SK-N-SH (cell line): ENCODE results near the gene SPTAN1. TPM values are rescaled to one million over a fixed set of nuclear protein-coding genes. Genes with fewer than 3 reads are reported as not detected.

Source experiments
- CTCF ChIA-PET: fragments of 300-600, 350-600 bp; formaldehyde crosslinking; extraction: SDS; loops from one replicate; lab custom pipeline; 2021; lab: Yijun Ruan, JAX
- POLR2A ChIA-PET: fragments of 350-600 bp; sonication (Branson Sonifier 250); formaldehyde crosslinking; extraction: SDS; loops from one replicate; lab custom pipeline; 2020; ENCODE audit warnings: antibody characterized with exemption, inconsistent platforms; lab: Yijun Ruan, JAX
- DNase-seq: peaks from one replicate; pipeline ENCODE4 v3.0.0; 2012
- H2AFZ ChIP-seq: fragments of 200-600 bp; sonication (generic); 2 replicates; pipeline ENCODE4 v1.8.1; 2016; ENCODE audit warnings: antibody characterized with exemption, mild to moderate bottlenecking, low read depth
- H3F3A ChIP-seq: fragments of 200-600 bp; sonication (generic); replicated peaks from 2 replicates; pipeline ENCODE3; 2016; ENCODE audit warnings: antibody characterized with exemption, mild to moderate bottlenecking; ENCODE audit not compliant: insufficient read depth
- H3K27ac ChIP-seq, 2 experiments: fragments of 200-500 bp in 1 of 2; fragments of 200-600 bp in 1 of 2; sonication (Bioruptor generic) in 1 of 2; sonication (generic), shearing (Covaris generic) in 1 of 2; 2 replicates each; pipeline versions ENCODE4 v1.5.1 to v1.6.1; 2014 to 2016; ENCODE audit warnings: low read depth in 2 of 2, inconsistent platforms in 1 of 2, low read length in 1 of 2, mild to moderate bottlenecking in 1 of 2, mixed read lengths in 1 of 2
- H3K27me3 ChIP-seq: fragments of 200-600 bp; sonication (generic), shearing (Covaris generic); 2 replicates; pipeline ENCODE4 v1.6.1; 2016; ENCODE audit warnings: mixed run types; ENCODE audit not compliant: insufficient read depth
- H3K36me3 ChIP-seq, 2 experiments: fragments of 200-500 bp in 1 of 2; fragments of 200-600 bp in 1 of 2; sonication (Bioruptor generic) in 1 of 2; sonication (generic) in 1 of 2; replicated peaks in 1 of 2; 2 replicates each; pipeline versions ENCODE3 to v1.5.1; 2014 to 2016; ENCODE audit warnings: low read length in 1 of 2, mild to moderate bottlenecking in 1 of 2; ENCODE audit not compliant: insufficient read depth in 2 of 2, control insufficient read depth in 1 of 2
- H3K4me1 ChIP-seq, 2 experiments: fragments of 200-500 bp in 1 of 2; fragments of 200-600 bp in 1 of 2; sonication (Bioruptor generic) in 1 of 2; sonication (generic), shearing (Covaris generic) in 1 of 2; 2 replicates each; pipeline versions ENCODE4 v1.5.1 to v1.6.1; 2014 to 2016; ENCODE audit warnings: low read depth in 1 of 2, low read length in 1 of 2, mixed run types in 1 of 2; ENCODE audit not compliant: insufficient read depth in 2 of 2, control insufficient read depth in 1 of 2
- H3K4me2 ChIP-seq: fragments of 200-600 bp; sonication (generic), shearing (Covaris generic); 2 replicates; pipeline ENCODE4 v1.6.1; 2017; ENCODE audit warnings: mixed run types
- H3K4me3 ChIP-seq, 2 experiments: fragments of 200-500 bp in 1 of 2; fragments of 200-600 bp in 1 of 2; sonication (Bioruptor generic) in 1 of 2; sonication (generic), shearing (Covaris generic) in 1 of 2; 2 replicates each; pipeline versions ENCODE4 v1.5.1 to v1.8.1; 2014 to 2016; ENCODE audit warnings: low read depth in 2 of 2, inconsistent platforms in 1 of 2, low read length in 1 of 2, mild to moderate bottlenecking in 1 of 2, mixed read lengths in 1 of 2, moderate library complexity in 1 of 2
- H3K79me2 ChIP-seq: fragments of 200-600 bp; sonication (generic); 2 replicates; pipeline ENCODE4 v1.8.1; 2017; ENCODE audit warnings: mild to moderate bottlenecking; ENCODE audit not compliant: insufficient read depth
- H3K9ac ChIP-seq: fragments of 200-600 bp; sonication (generic); 2 replicates; pipeline ENCODE4 v1.6.1; 2017; ENCODE audit warnings: mixed run types
- H3K9me2 ChIP-seq: fragments of 200-600 bp; sonication (generic); 2 replicates; pipeline ENCODE4 v1.6.1; 2017; ENCODE audit warnings: mixed run types
- H3K9me3 ChIP-seq: fragments of 200-600 bp; sonication (generic); 2 replicates; pipeline ENCODE4 v1.6.1; 2017; ENCODE audit warnings: mixed run types, mild to moderate bottlenecking, moderate library complexity
- H4K20me1 ChIP-seq: fragments of 200-600 bp; sonication (generic); 2 replicates; pipeline ENCODE4 v1.6.1; 2017; ENCODE audit warnings: mild to moderate bottlenecking, mixed run types; ENCODE audit not compliant: insufficient read depth
- CHD2 ChIP-seq: fragments of 150-350 bp; IDR thresholded peaks from 2 replicates; pipeline ENCODE4 v1.6.1; 2018; ENCODE audit warnings: low read length; ENCODE audit not compliant: partially characterized antibody
- FOSL2 ChIP-seq: IDR thresholded peaks from 2 replicates; pipeline ENCODE4 v1.4.0; 2012; ENCODE audit warnings: low read depth, mild to moderate bottlenecking, moderate library complexity, borderline replicate concordance
- FOXJ3 ChIP-seq: sonication (generic); formaldehyde crosslinking; IDR thresholded peaks from 2 replicates; pipeline ENCODE4 v1.5.1; 2020; ENCODE audit warnings: mild to moderate bottlenecking, missing genetic modification reagents
- GABPA ChIP-seq: IDR thresholded peaks from 2 replicates; pipeline ENCODE4 v1.4.0; 2012; ENCODE audit warnings: low read depth, mild to moderate bottlenecking
- JUND ChIP-seq: IDR thresholded peaks from 2 replicates; pipeline ENCODE4 v1.4.0; 2012
- NFIC ChIP-seq: IDR thresholded peaks from 2 replicates; pipeline ENCODE4 v1.4.0; 2012; ENCODE audit warnings: borderline replicate concordance
- POLR2AphosphoS5 ChIP-seq: IDR thresholded peaks from 2 replicates; pipeline ENCODE4 v1.6.1; 2012; ENCODE audit warnings: low read depth, low read length
- RAD21 ChIP-seq: IDR thresholded peaks from 2 replicates; pipeline ENCODE4 v1.6.1; 2012; ENCODE audit warnings: mild to moderate bottlenecking, low read length
- SIN3A ChIP-seq: IDR thresholded peaks from 2 replicates; pipeline ENCODE4 v1.6.1; 2012; ENCODE audit warnings: low read depth, mild to moderate bottlenecking, low read length, moderate library complexity, borderline replicate concordance
- SMC3 ChIP-seq: IDR thresholded peaks from 2 replicates; pipeline ENCODE4 v1.6.1; 2012; ENCODE audit warnings: low read depth, low read length, improper control_type of control experiment
- TEAD4 ChIP-seq: IDR thresholded peaks from 2 replicates; pipeline ENCODE4 v1.4.0; 2012; ENCODE audit warnings: mild to moderate bottlenecking, borderline replicate concordance; ENCODE audit not compliant: insufficient read depth
- YY1 ChIP-seq: IDR thresholded peaks from 2 replicates; pipeline ENCODE4 v1.4.0; 2012; ENCODE audit warnings: low read depth, mild to moderate bottlenecking
- WGBS: methylation state at CpG from one replicate; pipeline ENCODE4 v1.1.6; 2017; ENCODE audit warnings: low lambda C conversion rate; 5-methylcytosine and 5-hydroxymethylcytosine counted together
- polyA plus RNA-seq, 3 experiments: library from polyadenylated mRNA; depleted of rRNA; stranded (reverse); fragments of >200 nt; gene quantifications; 2 replicates each; pipeline ENCODE4 v1.2.3, GENCODE V29; 2012
- TF ChIP-seq, protein P1 (sequence below): fragments of 200-600 bp; sonication (generic); IDR thresholded peaks from 2 replicates; pipeline ENCODE4 v1.6.1; 2017; ENCODE audit warnings: antibody characterized with exemption, mild to moderate bottlenecking, moderate library complexity
- TF ChIP-seq, protein P2 (sequence below): fragments of 150-350 bp; IDR thresholded peaks from 2 replicates; pipeline ENCODE4 v1.6.1; 2016; ENCODE audit warnings: mild to moderate bottlenecking, low read depth, low read length
- TF ChIP-seq, protein P3 (sequence below): IDR thresholded peaks from 2 replicates; pipeline ENCODE4 v1.4.0; 2012; ENCODE audit warnings: low read depth, borderline replicate concordance

SPTAN1 gene
- polyA plus RNA-seq, 1 of the 3 experiments (the other 2 are of a cell fraction), result 177 TPM

DNA sequence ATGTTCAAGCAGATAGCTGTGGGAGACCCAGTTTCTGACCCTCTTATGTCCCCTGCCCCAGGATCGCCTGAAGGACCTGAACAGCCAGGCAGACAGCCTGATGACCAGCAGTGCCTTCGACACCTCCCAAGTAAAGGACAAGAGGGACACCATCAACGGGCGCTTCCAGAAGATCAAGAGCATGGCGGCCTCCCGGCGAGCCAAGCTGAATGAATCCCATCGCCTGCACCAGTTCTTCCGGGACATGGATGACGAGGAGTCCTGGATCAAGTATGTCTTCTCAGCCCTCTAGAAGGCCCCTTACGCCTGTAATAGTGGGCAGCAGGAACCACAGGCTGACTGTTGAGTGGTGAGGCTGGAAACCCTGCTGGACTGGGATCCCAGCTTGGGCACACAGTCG is 63.2 kb downstream of the SPTAN1 start:
- Histone ChIP-seq H3K9me3 (no peaks in the 10 kb centered on the region), H3K4me2 (no peak overlapping the region), H2AFZ (no peak overlapping the region), H3K27ac (no peak overlapping the region), H3K79me2 (no peaks in the 10 kb centered on the region), H3K9ac (no peak overlapping the region), H3K9me2 (no peaks in the 10 kb centered on the region), H4K20me1 (no peaks in the 10 kb centered on the region), H3K36me3 (peaks cover 59 to 82% of the 10 kb centered on the region in 2 experiments), H3K4me3 (no peak overlapping the region), H3K27me3 (no peaks in the 10 kb centered on the region), H3K4me1 (no peaks in the 10 kb centered on the region), H3F3A (peaks cover 5% of the 10 kb centered on the region)
- no peak for TF ChIP-seq SMC3
- no peak for TF ChIP-seq TEAD4
- TF ChIP-seq, protein P1, sequence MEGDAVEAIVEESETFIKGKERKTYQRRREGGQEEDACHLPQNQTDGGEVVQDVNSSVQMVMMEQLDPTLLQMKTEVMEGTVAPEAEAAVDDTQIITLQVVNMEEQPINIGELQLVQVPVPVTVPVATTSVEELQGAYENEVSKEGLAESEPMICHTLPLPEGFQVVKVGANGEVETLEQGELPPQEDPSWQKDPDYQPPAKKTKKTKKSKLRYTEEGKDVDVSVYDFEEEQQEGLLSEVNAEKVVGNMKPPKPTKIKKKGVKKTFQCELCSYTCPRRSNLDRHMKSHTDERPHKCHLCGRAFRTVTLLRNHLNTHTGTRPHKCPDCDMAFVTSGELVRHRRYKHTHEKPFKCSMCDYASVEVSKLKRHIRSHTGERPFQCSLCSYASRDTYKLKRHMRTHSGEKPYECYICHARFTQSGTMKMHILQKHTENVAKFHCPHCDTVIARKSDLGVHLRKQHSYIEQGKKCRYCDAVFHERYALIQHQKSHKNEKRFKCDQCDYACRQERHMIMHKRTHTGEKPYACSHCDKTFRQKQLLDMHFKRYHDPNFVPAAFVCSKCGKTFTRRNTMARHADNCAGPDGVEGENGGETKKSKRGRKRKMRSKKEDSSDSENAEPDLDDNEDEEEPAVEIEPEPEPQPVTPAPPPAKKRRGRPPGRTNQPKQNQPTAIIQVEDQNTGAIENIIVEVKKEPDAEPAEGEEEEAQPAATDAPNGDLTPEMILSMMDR, result no peak
- TF ChIP-seq, protein P2, sequence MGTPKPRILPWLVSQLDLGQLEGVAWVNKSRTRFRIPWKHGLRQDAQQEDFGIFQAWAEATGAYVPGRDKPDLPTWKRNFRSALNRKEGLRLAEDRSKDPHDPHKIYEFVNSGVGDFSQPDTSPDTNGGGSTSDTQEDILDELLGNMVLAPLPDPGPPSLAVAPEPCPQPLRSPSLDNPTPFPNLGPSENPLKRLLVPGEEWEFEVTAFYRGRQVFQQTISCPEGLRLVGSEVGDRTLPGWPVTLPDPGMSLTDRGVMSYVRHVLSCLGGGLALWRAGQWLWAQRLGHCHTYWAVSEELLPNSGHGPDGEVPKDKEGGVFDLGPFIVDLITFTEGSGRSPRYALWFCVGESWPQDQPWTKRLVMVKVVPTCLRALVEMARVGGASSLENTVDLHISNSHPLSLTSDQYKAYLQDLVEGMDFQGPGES, result no peak
- TF ChIP-seq JUND, result no peak
- TF ChIP-seq POLR2AphosphoS5, result no peak
- no peak for TF ChIP-seq RAD21
- no peak for TF ChIP-seq YY1
- no peak for TF ChIP-seq GABPA
- TF ChIP-seq SIN3A, result no peak
- TF ChIP-seq FOSL2, result no peak
- TF ChIP-seq, protein P3, sequence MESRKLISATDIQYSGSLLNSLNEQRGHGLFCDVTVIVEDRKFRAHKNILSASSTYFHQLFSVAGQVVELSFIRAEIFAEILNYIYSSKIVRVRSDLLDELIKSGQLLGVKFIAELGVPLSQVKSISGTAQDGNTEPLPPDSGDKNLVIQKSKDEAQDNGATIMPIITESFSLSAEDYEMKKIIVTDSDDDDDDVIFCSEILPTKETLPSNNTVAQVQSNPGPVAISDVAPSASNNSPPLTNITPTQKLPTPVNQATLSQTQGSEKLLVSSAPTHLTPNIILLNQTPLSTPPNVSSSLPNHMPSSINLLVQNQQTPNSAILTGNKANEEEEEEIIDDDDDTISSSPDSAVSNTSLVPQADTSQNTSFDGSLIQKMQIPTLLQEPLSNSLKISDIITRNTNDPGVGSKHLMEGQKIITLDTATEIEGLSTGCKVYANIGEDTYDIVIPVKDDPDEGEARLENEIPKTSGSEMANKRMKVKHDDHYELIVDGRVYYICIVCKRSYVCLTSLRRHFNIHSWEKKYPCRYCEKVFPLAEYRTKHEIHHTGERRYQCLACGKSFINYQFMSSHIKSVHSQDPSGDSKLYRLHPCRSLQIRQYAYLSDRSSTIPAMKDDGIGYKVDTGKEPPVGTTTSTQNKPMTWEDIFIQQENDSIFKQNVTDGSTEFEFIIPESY, result no peak
- no peak for TF ChIP-seq NFIC
- no peak for TF ChIP-seq FOXJ3 (CRISPR knock-in tag)
- TF ChIP-seq CHD2, result no peak
- 97% methylated on average over 4 of the region's 12 CpGs for WGBS
- DNase-seq, result no peak
- ChIA-PET POLR2A (no interaction called here), CTCF (interaction anchor here (1.0 kb wide), 1 partner anchor 245 kb away, joined by 3 read pairs; the partner anchor contains the start of gene URM1)
